HK-2 (cell line): ENCODE data around the gene ODF2.

Experiments
- DNase-seq: peaks from one replicate; pipeline ENCODE4 v3.0.0-alpha.2; 2018; ENCODE audit not compliant: unreplicated experiment

ODF2 gene

DNA sequence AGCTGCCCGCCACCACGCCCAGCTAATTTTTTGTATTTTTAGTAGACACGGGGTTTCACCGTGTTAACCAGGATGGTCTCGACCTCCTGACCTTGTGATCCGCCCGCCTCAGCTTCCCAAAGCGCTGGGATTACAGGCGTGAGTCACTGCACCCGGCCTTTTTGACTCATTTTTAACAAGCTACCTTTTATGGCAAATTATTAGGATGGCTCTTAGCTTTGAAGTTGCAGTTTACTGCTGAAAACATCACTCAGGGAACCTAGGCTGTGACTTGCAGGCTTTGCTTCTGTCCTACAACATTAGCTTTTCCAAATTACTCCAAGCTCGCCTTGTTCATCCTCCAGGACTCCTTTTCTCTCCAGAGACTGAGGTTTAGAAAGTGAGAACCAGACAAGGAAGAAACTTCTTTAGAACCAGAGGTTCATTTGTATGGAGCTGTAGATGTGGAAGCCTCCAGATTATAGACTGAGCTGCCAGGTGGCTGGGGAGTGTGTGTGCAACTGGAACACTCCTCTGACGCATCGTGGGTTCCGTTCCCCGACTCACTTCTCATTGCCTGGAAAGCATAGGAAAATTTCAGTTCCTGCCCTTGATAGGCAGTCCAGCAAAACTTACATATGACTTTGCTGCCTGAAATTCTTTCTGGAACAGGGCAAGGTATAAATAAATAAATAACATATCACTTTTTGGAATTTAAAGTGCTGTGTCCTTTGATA is 72.8 kb downstream of the ODF2 start:
- no peak for DNase-seq

DNA sequence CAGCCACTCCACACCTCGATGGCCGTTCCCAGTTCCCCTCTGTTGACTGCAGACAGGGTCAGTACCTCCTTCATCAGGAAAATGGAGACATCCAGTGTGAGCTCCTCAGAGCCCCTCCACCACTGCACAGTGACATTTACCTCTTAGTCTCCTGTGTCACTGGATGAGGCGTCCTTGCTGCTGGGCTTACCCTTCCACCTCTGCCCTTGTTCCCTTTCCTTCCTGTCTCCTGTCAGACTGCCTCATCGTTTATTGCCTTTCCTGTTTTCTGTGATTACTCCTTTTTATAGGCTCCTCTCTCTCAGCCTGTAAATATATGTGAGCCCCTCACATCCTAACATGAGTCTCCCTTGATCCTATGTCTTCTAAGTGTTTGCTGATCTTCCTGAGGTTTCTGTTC is 73.4 kb downstream of the ODF2 start:
- DNase-seq = no peak

DNA sequence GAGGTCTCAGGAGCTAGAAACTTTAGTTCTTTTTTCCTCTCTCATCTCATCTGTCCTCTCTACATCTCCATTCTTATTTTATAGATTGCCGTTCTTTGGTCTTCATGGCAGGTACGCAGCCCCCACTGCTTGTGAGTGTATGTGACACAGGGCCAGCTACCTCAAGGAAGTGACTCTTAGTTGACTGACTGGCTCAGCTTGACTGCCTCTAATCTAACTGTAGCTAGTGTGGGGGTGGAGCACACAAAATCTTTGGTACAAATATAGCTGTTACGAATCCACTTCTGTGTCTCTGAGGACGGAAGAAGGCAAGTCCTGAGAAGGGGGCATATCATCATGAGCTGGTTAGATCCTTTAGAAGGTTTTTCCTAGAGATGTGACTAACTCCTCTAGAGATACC is 76.8 kb downstream of the ODF2 start:
- DNase-seq = no peak

DNA sequence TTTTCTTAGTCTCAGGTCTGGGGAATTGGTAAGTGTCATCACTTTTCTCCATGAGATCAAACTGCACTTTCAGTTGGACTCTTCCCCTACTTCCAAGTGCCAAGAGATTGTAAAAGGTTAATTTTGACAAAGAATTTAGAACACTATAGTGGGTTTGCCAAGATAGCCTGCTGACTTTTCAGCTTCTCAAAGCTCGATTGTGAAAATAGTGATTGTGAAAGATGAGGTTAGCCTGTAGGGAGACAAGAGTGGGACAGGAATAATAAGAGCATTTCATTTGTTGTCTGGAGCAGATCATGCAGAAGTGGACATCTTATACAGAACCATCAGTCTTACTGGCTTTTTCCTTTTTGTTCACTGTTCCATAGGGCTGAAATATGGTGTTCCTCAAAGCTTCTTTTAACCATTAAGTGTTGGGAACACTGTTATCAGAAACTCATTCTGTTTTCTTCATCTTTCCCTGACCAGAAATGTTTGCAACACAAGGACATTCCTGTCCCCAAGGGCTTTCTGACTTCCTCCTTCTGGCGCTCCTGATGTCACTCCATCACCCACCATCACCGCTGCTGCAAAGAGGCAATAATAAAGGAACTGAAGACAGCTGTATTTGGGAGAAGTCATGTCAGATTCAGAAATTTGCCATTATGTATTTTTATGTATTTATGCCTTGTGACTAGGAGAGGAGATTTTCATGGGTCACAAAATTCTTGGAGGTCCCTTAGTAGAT is 85.0 kb downstream of the ODF2 start:
- no peak for DNase-seq

DNA sequence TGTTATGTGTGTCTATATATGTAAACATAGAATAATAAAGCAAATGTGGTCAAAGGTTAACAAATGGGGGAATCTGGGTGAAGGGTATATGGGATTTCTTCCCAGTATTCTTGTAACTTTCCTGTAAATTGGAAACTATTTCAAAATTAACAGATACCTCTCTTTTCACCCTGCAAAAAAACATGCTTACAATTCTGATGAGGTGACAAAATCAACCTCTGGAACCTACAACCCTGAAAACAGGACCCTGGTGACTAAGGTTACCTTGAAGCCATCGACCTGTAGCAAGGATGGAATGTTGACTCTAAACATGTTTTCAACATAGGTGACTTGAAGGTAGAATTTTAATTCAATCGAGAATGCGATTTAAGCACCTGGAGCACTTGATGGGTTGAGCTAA is 90.7 kb downstream of the ODF2 start:
- DNase-seq = no peak

DNA sequence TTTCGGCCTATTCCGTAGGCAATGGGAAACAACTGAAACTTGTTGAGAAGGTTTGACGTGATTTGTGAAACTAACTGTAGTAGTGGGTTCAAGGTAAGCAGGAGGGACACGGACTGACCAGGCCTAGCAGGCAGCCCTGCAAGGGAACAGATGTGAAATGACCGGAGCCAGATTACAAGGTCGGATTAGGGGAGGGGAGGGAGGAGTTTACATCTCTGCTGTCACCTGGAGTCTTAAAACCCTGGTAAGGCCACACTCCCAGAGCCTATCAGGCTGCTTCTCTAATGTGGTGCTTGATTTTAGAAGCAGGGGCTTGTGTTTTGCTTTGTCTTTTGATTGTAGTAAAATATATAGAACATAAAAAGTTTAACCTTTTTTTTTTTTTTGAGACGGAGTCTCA is 93.1 kb downstream of the ODF2 start:
- no peak for DNase-seq

DNA sequence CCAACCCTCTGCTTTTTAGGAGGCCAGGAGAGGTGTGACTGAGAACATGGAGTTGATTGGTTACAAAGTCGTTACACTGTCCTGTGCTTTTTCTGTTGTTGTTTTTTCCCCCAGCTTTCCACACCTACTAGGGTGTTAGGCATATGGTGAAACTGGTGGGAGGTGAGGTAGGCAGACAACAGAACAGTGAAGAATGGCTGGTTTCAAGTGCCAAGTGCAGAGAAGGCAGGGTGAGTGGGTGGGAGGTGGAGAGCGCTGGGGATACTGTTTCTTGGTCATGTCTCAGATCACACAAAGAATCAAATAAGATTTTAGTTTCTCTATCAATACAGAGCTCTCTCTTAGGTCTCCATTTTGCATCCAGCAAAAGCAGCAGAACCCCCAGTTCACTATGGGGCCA is 94.4 kb downstream of the ODF2 start:
- DNase-seq = no peak
